Non-pigmented ciliary epithelial cell (primary cell): ENCODE results near the gene TADA2A.
A peak's percentile ranks its signal among the peaks of the same experiment; 100 is the strongest.
"Not testable (repeated sequence)": the region's sequence is repeated elsewhere in the genome, so short reads cannot be mapped to it uniquely, and the experiment has no call there.

Source experiments
- DNase-seq: peaks from one replicate; pipeline ENCODE4 v3.0.0-alpha.2; 2010; ENCODE audit warnings: low read depth

Gene TADA2A

DNA sequence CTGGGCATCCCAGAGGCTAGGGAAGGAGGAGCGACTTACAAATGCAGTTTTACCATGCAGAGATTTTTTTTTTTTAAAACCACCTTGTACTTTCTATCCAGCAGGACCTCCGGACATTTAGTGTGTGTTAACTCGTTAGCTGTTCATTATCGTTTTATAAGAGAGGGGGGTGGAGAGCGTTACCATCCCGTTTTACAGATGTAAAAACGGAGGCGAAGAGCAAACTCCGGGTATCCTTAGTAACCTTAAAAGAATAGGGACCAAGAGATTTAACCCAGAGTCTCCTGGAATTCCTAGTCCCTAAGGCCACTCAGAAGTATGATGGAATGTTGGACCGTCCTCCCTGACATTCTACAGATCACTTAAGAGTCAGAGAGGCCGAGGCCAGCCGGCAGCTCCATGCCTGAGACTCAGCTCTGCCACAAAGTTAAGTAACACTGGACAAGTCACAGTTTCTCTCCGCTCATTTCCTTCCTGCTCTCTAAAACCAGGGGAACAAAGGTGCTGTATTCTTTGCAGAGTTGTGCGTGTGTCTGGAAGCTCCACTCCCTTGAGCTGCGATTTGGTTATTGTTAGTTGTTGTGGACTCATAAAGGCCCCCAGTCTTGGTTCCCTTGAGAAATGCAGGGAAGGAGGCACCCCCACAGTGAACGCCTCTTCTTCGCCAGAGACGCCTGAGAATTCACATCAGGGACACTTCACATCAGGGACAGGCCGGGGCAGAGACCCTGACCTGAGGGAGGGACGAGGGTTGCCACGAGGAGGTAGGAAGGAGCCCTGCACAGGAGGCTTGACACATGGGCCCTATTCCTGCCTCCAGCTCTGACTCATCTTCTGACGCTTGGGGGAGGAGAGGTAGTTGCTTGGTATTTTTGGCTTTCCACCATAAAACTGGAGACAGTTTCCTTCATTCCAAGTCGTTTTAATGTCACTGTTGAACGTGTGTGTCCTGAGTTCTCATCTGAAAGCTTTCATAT is 84.2 kb downstream of the TADA2A start:
- DNase-seq = no peak

DNA sequence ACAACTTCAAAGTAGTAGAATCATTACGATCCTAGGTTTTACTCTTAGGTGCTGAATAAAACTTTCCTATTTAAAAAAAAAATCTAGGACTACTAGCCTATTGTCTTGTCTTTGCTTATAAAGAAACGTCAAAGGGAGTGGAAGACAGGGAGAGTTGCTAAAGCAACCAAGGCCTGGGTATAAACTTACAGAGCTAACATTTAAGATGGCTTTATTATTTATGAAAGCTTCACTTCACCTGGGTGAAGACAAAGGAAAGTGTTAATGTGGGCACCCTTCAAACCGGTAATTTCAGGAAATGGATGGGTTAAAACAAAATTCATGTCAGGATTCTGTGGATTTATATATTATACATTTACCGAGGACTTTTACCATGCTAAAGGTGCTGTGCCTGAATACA is 85.5 kb downstream of the TADA2A start:
- no peak for DNase-seq

- DNase-seq = peak; percentile 80
Measured at GRCh38 chr17:37493249-37494027, 86.8 kb downstream of the TADA2A start.

DNA sequence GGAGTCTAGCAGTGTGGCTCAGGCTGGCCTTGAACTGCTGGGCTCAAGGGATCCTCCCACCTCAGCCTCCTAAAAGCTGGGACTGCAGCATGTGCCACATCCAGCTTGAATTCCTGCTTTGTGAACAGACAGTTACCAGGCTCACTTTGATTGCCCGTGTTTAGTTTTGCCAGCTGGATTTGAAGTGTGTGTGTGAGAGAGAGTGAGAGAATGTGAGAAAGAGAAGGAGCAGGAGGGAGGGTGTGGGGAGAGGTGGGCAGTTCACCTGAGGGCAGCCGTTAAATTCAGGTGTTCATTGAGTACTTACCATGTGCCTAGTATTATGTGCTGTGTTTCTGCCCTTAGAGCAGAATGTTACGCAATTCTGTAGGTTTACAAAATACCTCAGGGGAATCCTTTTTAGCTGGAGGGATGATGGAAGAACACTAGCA is 87.7 kb downstream of the TADA2A start:
- no peak for DNase-seq

- DNase-seq = no peak
Measured at GRCh38 chr17:37494971-37495370, 88.3 kb downstream of the TADA2A start.

- DNase-seq = no peak
Measured at GRCh38 chr17:37500378-37500777, 93.7 kb downstream of the TADA2A start.

DNA sequence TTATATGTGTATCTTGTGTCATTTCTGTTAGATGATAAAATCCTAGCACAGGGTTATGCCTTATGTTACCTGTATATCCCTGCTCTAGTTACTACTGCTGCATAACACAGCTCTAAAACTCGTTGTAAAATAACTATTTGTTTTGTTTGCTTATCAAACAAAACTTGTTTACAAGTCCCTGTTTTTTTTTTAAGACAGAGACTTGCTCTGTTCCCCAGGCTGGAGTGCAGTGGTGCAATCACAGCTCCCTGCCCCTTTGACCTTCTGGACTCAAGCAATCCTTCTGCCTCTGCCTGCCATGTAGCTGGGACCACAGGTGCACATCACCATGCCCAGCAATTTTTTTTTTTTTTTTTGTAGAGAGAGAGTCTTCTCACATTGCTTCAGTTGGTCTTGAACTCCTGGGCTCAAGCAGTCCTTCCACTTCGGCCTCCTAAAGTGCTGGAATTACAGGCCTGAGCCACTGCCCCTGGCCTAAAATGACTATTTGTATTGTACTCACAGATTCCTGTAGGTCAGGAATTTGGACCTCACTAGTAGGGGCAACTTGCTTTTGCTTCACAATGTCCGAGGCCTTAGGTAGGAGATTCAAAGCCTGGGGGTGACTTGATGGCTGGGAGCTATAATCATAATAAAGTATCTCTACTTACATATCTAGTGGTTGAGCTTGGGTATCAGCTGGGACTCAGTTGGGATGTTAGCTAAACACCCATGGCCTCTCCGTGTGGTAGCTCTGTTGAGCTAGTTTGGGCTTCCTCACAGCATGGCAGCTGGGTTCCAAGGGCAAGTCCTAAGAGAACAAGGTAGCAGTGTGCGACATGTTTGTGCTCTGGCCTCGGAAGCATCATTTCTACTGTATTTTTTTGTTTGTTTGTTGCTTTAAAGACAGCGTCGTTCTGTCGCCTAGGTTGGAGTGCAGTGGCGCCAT is 95.6 kb downstream of the TADA2A start:
- no peak for DNase-seq

DNA sequence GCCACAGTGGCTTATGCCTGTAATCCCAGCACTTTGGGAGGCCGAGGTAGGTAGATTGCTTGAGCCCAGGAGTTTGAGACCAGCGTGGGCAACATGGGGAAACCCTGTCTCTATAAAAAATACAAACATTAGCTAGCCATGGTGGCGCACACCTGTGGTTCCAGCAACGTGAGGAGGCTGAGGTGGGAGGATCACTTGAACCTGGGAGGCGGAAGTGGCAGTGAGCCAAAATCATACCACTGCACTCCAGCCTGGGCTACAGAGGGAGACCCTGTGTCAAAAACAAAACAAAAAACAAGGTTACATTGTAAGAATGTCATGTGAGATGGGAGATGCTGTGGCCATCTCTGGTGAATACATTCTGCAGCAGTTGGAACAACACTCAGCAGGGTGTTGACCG is 96.5 kb downstream of the TADA2A start:
- no peak for DNase-seq

GRCh38 chr17:37505333-37505732 is 98.6 kb downstream of the TADA2A start:
- DNase-seq = no peak

DNA sequence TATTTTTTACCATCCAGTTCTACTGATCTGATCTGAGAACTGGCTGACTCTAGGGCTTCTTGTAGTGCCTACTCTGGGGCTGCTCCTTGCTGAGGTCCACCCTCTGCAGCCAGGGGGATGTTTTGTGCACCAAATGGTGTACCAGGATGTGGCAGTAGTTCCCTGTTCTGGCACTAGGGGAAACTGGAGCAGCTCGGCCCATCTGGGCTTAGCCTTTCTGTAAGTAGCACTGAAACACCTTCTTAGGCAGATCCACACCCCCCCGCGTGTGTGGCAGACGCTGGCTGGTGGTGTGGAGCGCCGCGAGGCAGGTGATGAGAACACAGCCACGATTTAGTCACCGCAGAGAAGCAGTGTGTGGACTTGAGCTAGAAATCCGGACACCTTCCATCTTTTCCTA is 100.0 kb downstream of the TADA2A start:
- DNase-seq = no peak

- DNase-seq = no peak
Measured at GRCh38 chr17:37507111-37507510, 100.4 kb downstream of the TADA2A start.

DNA sequence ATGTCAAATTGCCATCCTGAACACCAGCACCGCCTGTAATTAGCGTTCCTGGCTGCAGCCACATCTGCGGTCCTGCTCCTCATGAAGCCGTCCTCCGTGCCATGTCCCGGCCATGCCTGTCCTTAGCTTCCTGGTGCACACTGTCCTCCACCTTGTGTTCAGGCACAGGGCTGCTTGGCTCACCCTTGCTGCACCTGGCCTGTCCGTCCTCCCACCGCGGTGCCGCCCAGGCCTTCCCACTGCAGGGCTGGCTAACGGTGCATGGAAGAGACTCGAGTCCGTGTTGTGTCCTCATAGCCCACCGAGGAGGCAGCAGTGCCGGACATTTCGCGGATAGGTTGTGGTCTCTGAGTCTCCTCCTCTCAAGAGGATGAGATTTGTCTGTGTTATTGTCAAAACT is 103.4 kb downstream of the TADA2A start:
- no peak for DNase-seq

DNA sequence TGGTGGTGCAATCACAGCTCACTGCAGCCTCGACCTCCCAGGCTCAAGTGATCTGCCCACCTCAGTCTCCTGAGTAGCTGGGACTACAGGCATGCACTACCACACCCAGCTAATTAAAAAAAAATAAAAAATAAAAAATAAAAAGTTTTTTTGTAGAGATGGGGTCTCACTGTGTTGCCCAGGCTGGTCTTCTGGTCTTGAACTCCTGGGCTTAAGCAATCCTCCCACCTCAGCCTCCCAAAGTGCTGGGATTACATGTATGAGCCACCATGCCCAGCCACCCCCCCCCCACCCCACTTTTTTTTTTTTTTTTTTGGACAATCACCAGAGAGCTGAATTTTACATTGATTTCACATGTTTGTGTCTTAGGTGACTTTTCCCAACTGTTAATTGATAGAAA is 105.0 kb downstream of the TADA2A start:
- DNase-seq = not testable (repeated sequence)

DNA sequence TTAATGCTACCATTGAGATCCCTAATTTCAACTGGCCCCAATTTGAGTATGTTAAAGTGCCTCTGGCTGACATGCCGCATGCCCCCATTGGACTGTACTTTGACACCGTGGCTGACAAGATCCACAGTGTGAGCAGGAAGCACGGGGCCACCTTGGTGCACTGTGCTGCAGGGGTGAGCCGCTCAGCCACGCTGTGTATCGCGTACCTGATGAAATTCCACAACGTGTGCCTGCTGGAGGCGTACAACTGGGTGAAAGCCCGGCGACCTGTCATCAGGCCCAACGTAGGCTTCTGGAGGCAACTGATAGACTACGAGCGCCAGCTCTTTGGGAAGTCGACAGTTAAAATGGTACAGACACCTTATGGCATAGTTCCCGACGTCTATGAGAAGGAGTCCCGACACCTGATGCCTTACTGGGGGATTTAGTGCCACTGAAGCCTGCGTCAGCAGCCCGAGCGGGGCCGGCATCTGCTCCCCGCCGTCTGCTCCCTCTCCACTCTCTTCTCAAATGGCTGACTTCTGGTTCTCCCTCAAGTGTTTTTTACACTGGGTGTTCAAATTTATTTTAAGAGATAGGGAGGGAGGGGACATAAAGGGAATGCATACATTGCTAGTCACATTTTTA is 105.9 kb downstream of the TADA2A start:
- DNase-seq = no peak

DNA sequence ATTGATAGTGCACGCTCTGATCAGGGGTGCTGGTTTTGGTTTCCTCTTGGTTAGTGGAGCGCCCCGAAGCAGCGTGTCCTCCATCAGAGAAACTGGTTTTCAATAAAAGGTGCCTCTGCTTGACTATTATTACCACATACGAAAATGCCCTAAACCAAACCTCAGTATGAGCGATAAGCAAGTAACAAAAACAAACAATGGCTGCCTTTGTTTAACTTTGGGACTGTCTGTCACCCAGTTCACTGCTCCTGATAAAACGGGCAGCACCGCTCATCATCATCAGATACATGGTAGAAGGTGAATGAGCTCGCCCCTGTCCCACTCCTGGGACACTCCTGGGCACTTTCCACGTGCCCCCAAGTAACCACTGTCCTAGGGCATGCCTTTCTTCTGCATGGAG is 107.0 kb downstream of the TADA2A start:
- no peak for DNase-seq

DNA sequence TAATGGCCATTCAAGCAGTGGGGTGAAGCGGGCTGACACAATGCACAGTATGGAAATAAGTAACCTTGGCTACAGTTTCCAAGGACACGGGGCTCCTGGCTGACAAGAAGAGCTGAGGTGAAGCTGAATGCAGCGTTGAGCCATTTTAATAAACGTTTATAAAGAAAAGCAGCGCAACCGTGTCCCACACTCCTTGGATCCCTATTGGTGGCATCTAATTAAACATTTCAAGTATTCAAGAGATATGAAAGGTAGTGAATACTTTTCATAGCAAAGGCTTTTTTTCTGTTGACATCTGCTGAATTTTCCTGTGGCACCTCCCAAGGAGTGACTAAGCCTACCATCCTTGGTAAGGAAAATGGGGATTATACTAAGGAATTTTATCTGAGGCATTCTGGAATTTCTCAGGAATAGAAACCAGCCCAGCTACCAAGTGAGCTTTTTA is 109.5 kb downstream of the TADA2A start:
- no peak for DNase-seq

DNA sequence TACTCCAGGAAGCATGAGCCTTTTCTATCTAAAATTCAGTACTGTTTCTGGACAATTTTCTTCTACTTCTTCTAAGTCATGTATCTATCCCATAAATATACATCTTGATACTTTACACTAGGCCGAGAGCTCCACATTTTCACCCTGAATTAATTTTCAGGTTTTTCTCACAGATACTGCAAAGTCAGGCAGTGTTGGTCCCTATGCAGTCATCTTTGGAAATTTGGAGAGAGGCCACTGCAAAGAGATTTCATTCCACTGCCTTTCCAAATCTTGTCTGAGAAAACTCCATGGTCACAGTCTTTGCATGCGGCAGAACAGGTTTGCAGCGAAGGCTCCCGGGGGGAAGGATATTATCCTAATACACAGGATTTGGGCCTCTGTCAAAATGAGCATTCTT is 111.2 kb downstream of the TADA2A start:
- DNase-seq = no peak

GRCh38 chr17:37518826-37519225 is 112.1 kb downstream of the TADA2A start:
- no peak for DNase-seq

- no peak for DNase-seq
Measured at GRCh38 chr17:37519251-37519985, 112.7 kb downstream of the TADA2A start.

GRCh38 chr17:37520174-37520573 is 113.5 kb downstream of the TADA2A start:
- DNase-seq = no peak

- no peak for DNase-seq
Measured at GRCh38 chr17:37521821-37522220, 115.1 kb downstream of the TADA2A start.
